HepG2 (cell line): Measurements from ENCODE around the gene RRP9. TPM values are rescaled to one million over a fixed set of nuclear protein-coding genes. Genes with fewer than 3 reads are reported as not detected.
A peak's percentile ranks its signal among the peaks of the same experiment; 100 is the strongest.

Experiments used
- CEBPG ChIP-seq: IDR thresholded peaks from 2 replicates; pipeline ENCODE4 v1.6.1; 2016
- FOXK2 ChIP-seq: fragments of 450-650 bp; IDR thresholded peaks from 2 replicates; pipeline ENCODE4 v1.6.1; 2016
- HOXD1 ChIP-seq: sonication (generic); formaldehyde crosslinking; IDR thresholded peaks from 2 replicates; pipeline ENCODE4 v1.5.0; 2020; ENCODE audit warnings: missing genetic modification reagents
- KMT2A ChIP-seq: sonication (generic); formaldehyde crosslinking; IDR thresholded peaks from 2 replicates; pipeline ENCODE4 v1.4.0; 2020; ENCODE audit warnings: missing genetic modification reagents
- NBN ChIP-seq: fragments of 450-650 bp; conservative IDR thresholded peaks from 2 replicates; pipeline ENCODE4 v1.6.1; 2017
- NPAS2 ChIP-seq: sonication (generic); formaldehyde crosslinking; IDR thresholded peaks from 2 replicates; pipeline ENCODE4 v1.8.0; 2022; ENCODE audit warnings: mild to moderate bottlenecking, missing genetic modification reagents, borderline replicate concordance
- POLR2G ChIP-seq: fragments of 200-400 bp; formaldehyde crosslinking; IDR thresholded peaks from 2 replicates; pipeline ENCODE4 v1.6.1; 2018; ENCODE audit warnings: mild to moderate bottlenecking, low read depth, low read length, moderate library complexity
- PRDM10 ChIP-seq: sonication (generic); formaldehyde crosslinking; IDR thresholded peaks from 2 replicates; pipeline ENCODE4 v1.4.0; 2020; ENCODE audit warnings: low read depth, missing genetic modification reagents
- SCMH1 ChIP-seq: sonication (generic); formaldehyde crosslinking; IDR thresholded peaks from 2 replicates; pipeline ENCODE4 v1.9.0; 2021; ENCODE audit warnings: missing genetic modification reagents, mild to moderate bottlenecking, borderline replicate concordance
- SRSF4 ChIP-seq: fragments of 200-400 bp; formaldehyde crosslinking; IDR thresholded peaks from one replicate; pipeline ENCODE4 v1.6.1; 2018; ENCODE audit warnings: mild to moderate bottlenecking, low read depth, low read length, moderate library complexity; ENCODE audit not compliant: poor library complexity, severe bottlenecking
- ZFX ChIP-seq: sonication (generic); formaldehyde crosslinking; IDR thresholded peaks from 2 replicates; pipeline ENCODE4 v1.4.0; 2020; ENCODE audit warnings: mild to moderate bottlenecking, low read depth, missing genetic modification reagents, moderate library complexity
- ZNF143 ChIP-seq: sonication (generic); formaldehyde crosslinking; IDR thresholded peaks from 2 replicates; pipeline ENCODE4 v1.4.0; 2020; ENCODE audit warnings: missing genetic modification reagents
- ZNF224 ChIP-seq: sonication (generic); formaldehyde crosslinking; IDR thresholded peaks from 2 replicates; pipeline ENCODE4 v1.5.0; 2020; ENCODE audit warnings: mild to moderate bottlenecking, missing genetic modification reagents
- ZNF263 ChIP-seq: sonication (generic); formaldehyde crosslinking; IDR thresholded peaks from 2 replicates; pipeline ENCODE4 v1.4.0; 2020; ENCODE audit warnings: missing genetic modification reagents
- ZNF33A ChIP-seq: sonication (generic); formaldehyde crosslinking; IDR thresholded peaks from 2 replicates; pipeline ENCODE4 v1.5.1; 2020; ENCODE audit warnings: missing genetic modification reagents, mild to moderate bottlenecking, moderate library complexity, borderline replicate concordance
- ZNF562 ChIP-seq: sonication (generic); formaldehyde crosslinking; IDR thresholded peaks from 2 replicates; pipeline ENCODE4 v1.8.0; 2022; ENCODE audit warnings: missing genetic modification reagents, borderline replicate concordance
- ZNF577 ChIP-seq: sonication (generic); formaldehyde crosslinking; IDR thresholded peaks from 2 replicates; pipeline ENCODE4 v1.4.0; 2020; ENCODE audit warnings: mild to moderate bottlenecking, low read depth, missing genetic modification reagents, borderline replicate concordance
- polyA plus RNA-seq, 8 experiments: library from polyadenylated mRNA; depleted of rRNA in 3 of 8; stranded (reverse) in 7 of 8; unstranded in 1 of 8; fragments of >200 nt; fragmentation: Illumina TruSeq in 4 of 8; extraction: Trizol in 4 of 8; gene quantifications; 2 replicates each; pipeline versions ENCODE4 v1.2.1 to v1.2.3, GENCODE V29; 2011 to 2016; ENCODE audit warnings: low read depth in 4 of 8, missing spikeins in 1 of 8, mixed read lengths in 1 of 8; ENCODE audit not compliant: insufficient read depth in 1 of 8
- total RNA-seq, 5 experiments: library from RNA; depleted of rRNA; stranded (reverse); fragments of >200 nt; fragmentation: Illumina TruSeq; extraction: Trizol; gene quantifications; 2 replicates each; pipeline ENCODE4 v1.2.3, GENCODE V29; 2016; ENCODE audit warnings: low read depth in 1 of 5
- TF ChIP-seq, protein P1 (sequence below): sonication (generic); formaldehyde crosslinking; IDR thresholded peaks from 2 replicates; pipeline ENCODE4 v1.4.0; 2020; ENCODE audit warnings: mild to moderate bottlenecking, missing genetic modification reagents
- TF ChIP-seq, protein P2 (sequence below): sonication (generic); formaldehyde crosslinking; IDR thresholded peaks from 2 replicates; pipeline ENCODE4 v1.5.1; 2020; ENCODE audit warnings: mild to moderate bottlenecking, moderate library complexity, missing genetic modification reagents
- TF ChIP-seq, protein P3 (sequence below): sonication (generic); formaldehyde crosslinking; IDR thresholded peaks from 2 replicates; pipeline ENCODE4 v1.4.0; 2020; ENCODE audit warnings: mild to moderate bottlenecking, low read depth, missing genetic modification reagents
- TF ChIP-seq, protein P4 (sequence below): IDR thresholded peaks from 2 replicates; pipeline ENCODE4 v1.6.1; 2016; ENCODE audit warnings: missing compliant biosample characterization, missing genetic modification reagents, borderline replicate concordance

The RRP9 gene
- total and polyA plus RNA-seq, 2 of the 13 experiments (the other 11 are each of a cell fraction or from before 2014, with no cell fraction given): 14.8 to 44.0 TPM

DNA sequence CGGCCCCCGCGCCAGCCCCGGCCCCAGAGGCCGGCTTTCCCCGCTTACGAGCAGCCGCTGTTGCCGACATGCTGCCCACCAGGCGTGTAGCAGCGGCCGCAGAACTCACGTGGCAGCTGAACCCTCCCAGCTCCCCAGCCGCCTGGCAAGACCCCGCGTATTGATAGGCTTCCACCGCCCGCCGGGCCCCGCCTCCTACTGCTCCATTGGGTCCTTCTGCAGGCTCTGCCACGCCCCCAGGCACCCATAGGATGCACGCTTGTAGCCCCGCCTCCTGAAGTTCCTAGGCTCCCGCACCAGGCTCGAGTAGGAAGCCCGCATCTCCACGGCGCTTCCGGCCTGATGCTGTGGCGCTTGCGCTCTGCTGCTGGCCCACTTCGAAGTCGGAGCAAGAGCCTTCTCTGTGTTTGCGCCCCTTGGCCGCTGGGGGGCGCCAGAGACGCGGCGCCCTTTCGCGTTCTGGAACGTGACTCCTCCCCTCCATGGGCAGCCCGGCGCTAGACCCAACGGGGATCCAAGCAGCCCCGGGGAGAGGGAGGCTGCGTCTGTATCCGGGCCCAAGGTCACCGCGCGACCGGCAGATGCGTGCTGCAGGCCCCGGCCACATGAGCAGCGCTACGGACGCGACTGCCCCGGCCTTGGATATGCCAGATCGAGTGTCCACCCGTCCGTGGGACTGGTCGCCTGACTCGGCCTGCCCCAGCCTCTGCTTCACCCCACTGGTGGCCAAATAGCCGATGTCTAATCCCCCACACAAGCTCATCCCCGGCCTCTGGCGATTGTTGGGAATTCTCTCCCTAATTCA, at the start of gene RRP9, which contains the start of gene PARP3 (continued):
- peak; percentile 77 for TF ChIP-seq PRDM10
- TF ChIP-seq HOXD1: peak; percentile 58; the same call in 1 of the 2 replicates
- no peak for TF ChIP-seq ZNF577
- peak; percentile 83 for TF ChIP-seq POLR2G
- TF ChIP-seq ZNF224 (CRISPR knock-in tag): peak; percentile 34; the same call in 1 of the 2 replicates
- peak; percentile 91 for TF ChIP-seq ZNF263
- peak; percentile 94 for TF ChIP-seq ZFX (CRISPR knock-in tag)
- TF ChIP-seq, protein P1, sequence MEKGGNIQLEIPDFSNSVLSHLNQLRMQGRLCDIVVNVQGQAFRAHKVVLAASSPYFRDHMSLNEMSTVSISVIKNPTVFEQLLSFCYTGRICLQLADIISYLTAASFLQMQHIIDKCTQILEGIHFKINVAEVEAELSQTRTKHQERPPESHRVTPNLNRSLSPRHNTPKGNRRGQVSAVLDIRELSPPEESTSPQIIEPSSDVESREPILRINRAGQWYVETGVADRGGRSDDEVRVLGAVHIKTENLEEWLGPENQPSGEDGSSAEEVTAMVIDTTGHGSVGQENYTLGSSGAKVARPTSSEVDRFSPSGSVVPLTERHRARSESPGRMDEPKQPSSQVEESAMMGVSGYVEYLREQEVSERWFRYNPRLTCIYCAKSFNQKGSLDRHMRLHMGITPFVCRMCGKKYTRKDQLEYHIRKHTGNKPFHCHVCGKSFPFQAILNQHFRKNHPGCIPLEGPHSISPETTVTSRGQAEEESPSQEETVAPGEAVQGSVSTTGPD (CRISPR knock-in tag): no peak
- TF ChIP-seq NPAS2 (CRISPR knock-in tag): no peak
- TF ChIP-seq, protein P2, sequence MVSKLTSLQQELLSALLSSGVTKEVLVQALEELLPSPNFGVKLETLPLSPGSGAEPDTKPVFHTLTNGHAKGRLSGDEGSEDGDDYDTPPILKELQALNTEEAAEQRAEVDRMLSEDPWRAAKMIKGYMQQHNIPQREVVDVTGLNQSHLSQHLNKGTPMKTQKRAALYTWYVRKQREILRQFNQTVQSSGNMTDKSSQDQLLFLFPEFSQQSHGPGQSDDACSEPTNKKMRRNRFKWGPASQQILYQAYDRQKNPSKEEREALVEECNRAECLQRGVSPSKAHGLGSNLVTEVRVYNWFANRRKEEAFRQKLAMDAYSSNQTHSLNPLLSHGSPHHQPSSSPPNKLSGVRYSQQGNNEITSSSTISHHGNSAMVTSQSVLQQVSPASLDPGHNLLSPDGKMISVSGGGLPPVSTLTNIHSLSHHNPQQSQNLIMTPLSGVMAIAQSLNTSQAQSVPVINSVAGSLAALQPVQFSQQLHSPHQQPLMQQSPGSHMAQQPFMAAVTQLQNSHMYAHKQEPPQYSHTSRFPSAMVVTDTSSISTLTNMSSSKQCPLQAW (CRISPR knock-in tag): 0 out of 2 replicates have a peak, but pooled peaks have one; percentile 38
- TF ChIP-seq KMT2A (CRISPR knock-in tag): peak; percentile 84
- no peak for TF ChIP-seq SCMH1 (CRISPR knock-in tag)
- no peak for TF ChIP-seq NBN
- peak; percentile 25 for TF ChIP-seq CEBPG (CRISPR knock-in tag)
- no peak for TF ChIP-seq SRSF4
- TF ChIP-seq, protein P3, sequence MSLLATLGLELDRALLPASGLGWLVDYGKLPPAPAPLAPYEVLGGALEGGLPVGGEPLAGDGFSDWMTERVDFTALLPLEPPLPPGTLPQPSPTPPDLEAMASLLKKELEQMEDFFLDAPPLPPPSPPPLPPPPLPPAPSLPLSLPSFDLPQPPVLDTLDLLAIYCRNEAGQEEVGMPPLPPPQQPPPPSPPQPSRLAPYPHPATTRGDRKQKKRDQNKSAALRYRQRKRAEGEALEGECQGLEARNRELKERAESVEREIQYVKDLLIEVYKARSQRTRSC: no peak
- no peak for TF ChIP-seq ZNF33A (CRISPR knock-in tag)
- peak; percentile 82 for TF ChIP-seq FOXK2
- TF ChIP-seq ZNF562 (CRISPR knock-in tag): no peak
- peak; percentile 52 for TF ChIP-seq ZNF143
- TF ChIP-seq, protein P4, sequence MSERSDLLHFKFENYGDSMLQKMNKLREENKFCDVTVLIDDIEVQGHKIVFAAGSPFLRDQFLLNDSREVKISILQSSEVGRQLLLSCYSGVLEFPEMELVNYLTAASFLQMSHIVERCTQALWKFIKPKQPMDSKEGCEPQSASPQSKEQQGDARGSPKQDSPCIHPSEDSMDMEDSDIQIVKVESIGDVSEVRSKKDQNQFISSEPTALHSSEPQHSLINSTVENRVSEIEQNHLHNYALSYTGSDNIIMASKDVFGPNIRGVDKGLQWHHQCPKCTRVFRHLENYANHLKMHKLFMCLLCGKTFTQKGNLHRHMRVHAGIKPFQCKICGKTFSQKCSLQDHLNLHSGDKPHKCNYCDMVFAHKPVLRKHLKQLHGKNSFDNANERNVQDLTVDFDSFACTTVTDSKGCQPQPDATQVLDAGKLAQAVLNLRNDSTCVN (CRISPR knock-in tag): peak; percentile 83
